Measurements from ENCODE around the gene WDR82.

The WDR82 gene

GRCh38 chr3:52297242-52298148, 19.0 kb upstream of the WDR82 start:
- H3K27ac ChIP-seq (replicated peaks): no peak overlapping the region
- TF ChIP-seq GABPA (IDR thresholded peaks at IDR 0.05; ENCODE audit: low read depth): no peak
- TF ChIP-seq, protein P1, sequence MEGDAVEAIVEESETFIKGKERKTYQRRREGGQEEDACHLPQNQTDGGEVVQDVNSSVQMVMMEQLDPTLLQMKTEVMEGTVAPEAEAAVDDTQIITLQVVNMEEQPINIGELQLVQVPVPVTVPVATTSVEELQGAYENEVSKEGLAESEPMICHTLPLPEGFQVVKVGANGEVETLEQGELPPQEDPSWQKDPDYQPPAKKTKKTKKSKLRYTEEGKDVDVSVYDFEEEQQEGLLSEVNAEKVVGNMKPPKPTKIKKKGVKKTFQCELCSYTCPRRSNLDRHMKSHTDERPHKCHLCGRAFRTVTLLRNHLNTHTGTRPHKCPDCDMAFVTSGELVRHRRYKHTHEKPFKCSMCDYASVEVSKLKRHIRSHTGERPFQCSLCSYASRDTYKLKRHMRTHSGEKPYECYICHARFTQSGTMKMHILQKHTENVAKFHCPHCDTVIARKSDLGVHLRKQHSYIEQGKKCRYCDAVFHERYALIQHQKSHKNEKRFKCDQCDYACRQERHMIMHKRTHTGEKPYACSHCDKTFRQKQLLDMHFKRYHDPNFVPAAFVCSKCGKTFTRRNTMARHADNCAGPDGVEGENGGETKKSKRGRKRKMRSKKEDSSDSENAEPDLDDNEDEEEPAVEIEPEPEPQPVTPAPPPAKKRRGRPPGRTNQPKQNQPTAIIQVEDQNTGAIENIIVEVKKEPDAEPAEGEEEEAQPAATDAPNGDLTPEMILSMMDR (IDR thresholded peaks at IDR 0.05; ENCODE audit: insufficient read depth, low read length): no peak
- TF ChIP-seq POLR2AphosphoS5 (IDR thresholded peaks at IDR 0.05; ENCODE audit: low read depth): no peak
- TF ChIP-seq, protein P2, sequence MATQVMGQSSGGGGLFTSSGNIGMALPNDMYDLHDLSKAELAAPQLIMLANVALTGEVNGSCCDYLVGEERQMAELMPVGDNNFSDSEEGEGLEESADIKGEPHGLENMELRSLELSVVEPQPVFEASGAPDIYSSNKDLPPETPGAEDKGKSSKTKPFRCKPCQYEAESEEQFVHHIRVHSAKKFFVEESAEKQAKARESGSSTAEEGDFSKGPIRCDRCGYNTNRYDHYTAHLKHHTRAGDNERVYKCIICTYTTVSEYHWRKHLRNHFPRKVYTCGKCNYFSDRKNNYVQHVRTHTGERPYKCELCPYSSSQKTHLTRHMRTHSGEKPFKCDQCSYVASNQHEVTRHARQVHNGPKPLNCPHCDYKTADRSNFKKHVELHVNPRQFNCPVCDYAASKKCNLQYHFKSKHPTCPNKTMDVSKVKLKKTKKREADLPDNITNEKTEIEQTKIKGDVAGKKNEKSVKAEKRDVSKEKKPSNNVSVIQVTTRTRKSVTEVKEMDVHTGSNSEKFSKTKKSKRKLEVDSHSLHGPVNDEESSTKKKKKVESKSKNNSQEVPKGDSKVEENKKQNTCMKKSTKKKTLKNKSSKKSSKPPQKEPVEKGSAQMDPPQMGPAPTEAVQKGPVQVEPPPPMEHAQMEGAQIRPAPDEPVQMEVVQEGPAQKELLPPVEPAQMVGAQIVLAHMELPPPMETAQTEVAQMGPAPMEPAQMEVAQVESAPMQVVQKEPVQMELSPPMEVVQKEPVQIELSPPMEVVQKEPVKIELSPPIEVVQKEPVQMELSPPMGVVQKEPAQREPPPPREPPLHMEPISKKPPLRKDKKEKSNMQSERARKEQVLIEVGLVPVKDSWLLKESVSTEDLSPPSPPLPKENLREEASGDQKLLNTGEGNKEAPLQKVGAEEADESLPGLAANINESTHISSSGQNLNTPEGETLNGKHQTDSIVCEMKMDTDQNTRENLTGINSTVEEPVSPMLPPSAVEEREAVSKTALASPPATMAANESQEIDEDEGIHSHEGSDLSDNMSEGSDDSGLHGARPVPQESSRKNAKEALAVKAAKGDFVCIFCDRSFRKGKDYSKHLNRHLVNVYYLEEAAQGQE (IDR thresholded peaks at IDR 0.05; ENCODE audit: insufficient replicate concordance, low read depth): no peak
- TF ChIP-seq SPI1 (IDR thresholded peaks at IDR 0.05; ENCODE audit: borderline replicate concordance, low read depth): no peak
- H3K27me3 ChIP-seq (ENCODE audit: insufficient read depth, poor library complexity, severe bottlenecking): no peaks in the 10 kb centered on the region
- H3K4me3 ChIP-seq (replicated peaks; ENCODE audit: insufficient read depth, low read length): no peak overlapping the region
- peak in 1 of 2 experiments; percentile 54 for DNase-seq (ENCODE audit: low read depth in 1 of 2, low spot score in 1 of 2)

DNA sequence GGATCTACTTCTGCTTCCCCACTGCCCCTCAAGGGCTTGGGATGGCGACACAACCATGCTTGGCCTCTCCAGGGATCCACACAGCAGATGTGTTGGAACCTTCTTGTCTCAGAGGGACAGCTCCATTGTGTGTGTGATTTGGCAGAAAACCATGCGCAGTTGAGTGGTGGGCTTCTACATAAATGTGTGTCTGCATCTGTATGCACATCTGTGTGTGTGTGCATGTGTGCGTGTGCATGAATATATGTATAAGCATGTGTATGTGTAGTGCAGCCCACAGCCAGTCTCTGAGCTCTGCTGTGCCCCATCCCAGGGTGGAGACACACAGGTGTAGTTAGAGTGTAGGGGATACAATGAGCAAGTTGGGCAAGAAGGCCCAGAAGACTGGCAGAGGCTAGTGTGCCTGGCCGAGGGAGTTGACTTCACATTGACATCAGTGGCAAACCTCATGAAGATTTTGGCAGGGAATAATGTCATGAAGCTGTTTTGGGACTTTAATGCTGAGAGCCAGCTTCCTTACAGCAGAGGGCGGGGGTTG, 17.3 kb upstream of the WDR82 start:
- H3K27me3 ChIP-seq (ENCODE audit: insufficient read depth, poor library complexity, severe bottlenecking): no peaks in the 10 kb centered on the region
- DNase-seq (ENCODE audit: low read depth in 1 of 2, low spot score in 1 of 2): no peak
- TF ChIP-seq, protein P1 (IDR thresholded peaks at IDR 0.05; ENCODE audit: insufficient read depth, low read length): no peak
- no peak for TF ChIP-seq POLR2AphosphoS5 (IDR thresholded peaks at IDR 0.05; ENCODE audit: low read depth)
- no peak for TF ChIP-seq SPI1 (IDR thresholded peaks at IDR 0.05; ENCODE audit: borderline replicate concordance, low read depth)
- TF ChIP-seq, protein P2 (IDR thresholded peaks at IDR 0.05; ENCODE audit: insufficient replicate concordance, low read depth): no peak
- TF ChIP-seq GABPA (IDR thresholded peaks at IDR 0.05; ENCODE audit: low read depth): no peak
- H3K27ac ChIP-seq (replicated peaks): no peak overlapping the region
- no peak overlapping the region for H3K4me3 ChIP-seq (replicated peaks; ENCODE audit: insufficient read depth, low read length)

DNA sequence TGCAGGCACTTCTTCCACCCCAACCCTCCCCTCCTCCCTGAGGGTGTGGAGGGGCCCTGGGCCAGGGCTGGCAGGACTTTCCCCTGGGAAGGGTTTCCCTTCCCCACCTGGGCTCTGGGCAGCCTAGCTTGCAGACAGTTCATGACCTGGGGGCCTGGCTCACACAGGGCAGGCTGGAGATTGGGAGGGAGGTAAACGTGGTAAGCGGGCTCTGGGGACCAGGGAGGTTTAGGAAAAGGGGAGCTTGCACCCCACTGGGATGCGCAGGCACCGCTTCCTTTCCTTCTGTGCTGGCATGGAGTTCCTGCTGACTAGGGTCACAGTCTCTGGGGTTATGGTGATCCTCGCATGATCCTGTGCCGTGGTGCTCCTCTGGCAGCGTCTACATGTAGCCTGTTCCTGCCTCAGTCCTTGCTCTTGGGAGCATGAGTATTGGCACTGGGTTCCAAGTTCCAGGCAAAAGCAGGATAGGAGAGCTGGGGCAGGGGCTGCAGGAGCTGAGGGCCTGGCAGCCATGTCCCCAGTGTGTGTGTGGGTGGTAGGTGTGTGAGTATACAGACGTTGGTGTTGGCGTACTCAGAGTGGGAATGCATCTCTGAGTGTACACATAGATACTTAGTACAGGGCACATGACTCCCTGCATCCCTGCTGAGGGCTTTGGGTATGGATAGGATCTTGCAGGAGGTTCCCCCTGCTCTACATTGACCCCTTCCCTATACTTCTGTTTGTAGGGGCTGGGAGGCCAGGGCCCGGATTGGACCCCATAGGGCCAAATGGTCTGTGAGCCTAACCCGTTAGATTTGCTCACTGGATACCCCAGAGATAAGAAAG, 16.1 kb upstream of the WDR82 start:
- TF ChIP-seq SPI1 (IDR thresholded peaks at IDR 0.05; ENCODE audit: borderline replicate concordance, low read depth) (no peak), GABPA (IDR thresholded peaks at IDR 0.05; ENCODE audit: low read depth) (no peak), POLR2AphosphoS5 (IDR thresholded peaks at IDR 0.05; ENCODE audit: low read depth) (no peak)
- TF ChIP-seq, protein P1 (IDR thresholded peaks at IDR 0.05; ENCODE audit: insufficient read depth, low read length): no peak
- TF ChIP-seq, protein P2 (IDR thresholded peaks at IDR 0.05; ENCODE audit: insufficient replicate concordance, low read depth): no peak
- Histone ChIP-seq H3K27me3 (ENCODE audit: insufficient read depth, poor library complexity, severe bottlenecking) (no peaks in the 10 kb centered on the region), H3K4me3 (replicated peaks; ENCODE audit: insufficient read depth, low read length) (no peak overlapping the region), H3K27ac (replicated peaks) (no peak overlapping the region)
- no peak for DNase-seq (ENCODE audit: low read depth in 1 of 2, low spot score in 1 of 2)
